ENCODE measurements around the gene RFPL1.

- TF ChIP-seq CTCF (conservative IDR thresholded peaks at IDR 0.05 in 1 of 2, IDR thresholded peaks at IDR 0.05 in 1 of 2; ENCODE audit: extremely low read depth in 1 of 2, insufficient read depth in 1 of 2, low read depth in 1 of 2, low read length in 2 of 2) (no peak), EZH2 (IDR thresholded peaks at IDR 0.05; ENCODE audit: borderline replicate concordance, low read length) (no peak)
These were observed 21.4 kb downstream of the RFPL1 start for GRCh38 chr22:29459773-29460172.
